K562 (cell line): Measurements from ENCODE around the gene LTO1. TPM values are rescaled to one million over a fixed set of nuclear protein-coding genes. Genes with fewer than 3 reads are reported as not detected.

Experiments
- ATAC-seq: fragments of 200-7000 bp; cut with Tn5 transposase; 3 replicates; pipeline ENCODE4 v1.9.1; 2020; ENCODE audit warnings: moderate library complexity
- BruUV-seq: library from RNA; stranded (reverse); fragments of 400-500 nt; replicated peaks from 2 replicates; lab custom pipeline; 2021; lab: Mats Ljungman, UMichigan
- CTCF ChIA-PET: fragments of 300-600 bp; formaldehyde crosslinking; extraction: SDS; loops from one replicate; lab custom pipeline; 2021; ENCODE audit warnings: low intra/inter-chr PET ratio; lab: Yijun Ruan, JAX
- POLR2A ChIA-PET: fragments of 300-600, 350-650 bp; sonication (Branson Sonifier 250); formaldehyde crosslinking; extraction: SDS; loops from one replicate; lab custom pipeline; 2021; ENCODE audit warnings: antibody characterized with exemption, inconsistent platforms; lab: Yijun Ruan, JAX
- DNase-seq, 4 experiments: peaks; one replicate each; pipeline versions ENCODE4 v3.0.0 to v3.0.0-alpha.2; 2011 to 2018; ENCODE audit warnings: low spot score in 3 of 4, mixed read lengths in 3 of 4; ENCODE audit errors: extremely low read depth in 1 of 4
- FAIRE-seq: peaks from 2 replicates; lab custom pipeline; 2011; peaks lifted over from hg19 to GRCh38; lab: Jason Lieb, UNC
- H2AFZ ChIP-seq: 2 replicates; pipeline ENCODE4 v1.6.0; 2011; ENCODE audit warnings: low read depth, low read length, control low read depth, inconsistent platforms
- H3K27ac ChIP-seq: fragments of 200-600 bp; 3 replicates; pipeline ENCODE4 v1.8.0; 2011; ENCODE audit warnings: low read depth, mild to moderate bottlenecking, control low read depth, inconsistent platforms, low read length, moderate library complexity, mixed read lengths; ENCODE audit errors: extremely low read depth
- H3K27me3 ChIP-seq, 2 experiments: fragments of 300-600 bp in 1 of 2; 2 replicates in 1 of 2; 3 replicates in 1 of 2; pipeline versions ENCODE4 v1.6.0 to v1.8.0; 2011; ENCODE audit warnings: inconsistent platforms in 2 of 2, low read length in 2 of 2, mild to moderate bottlenecking in 1 of 2, mixed read lengths in 1 of 2, moderate library complexity in 1 of 2; ENCODE audit not compliant: control insufficient read depth in 2 of 2, insufficient read depth in 2 of 2
- H3K36me3 ChIP-seq: fragments of 300-600 bp; 3 replicates; pipeline ENCODE4 v1.8.0; 2011; ENCODE audit warnings: mild to moderate bottlenecking, low read length, inconsistent platforms; ENCODE audit not compliant: control insufficient read depth, insufficient read depth
- H3K4me1 ChIP-seq, 2 experiments: fragments of 200-600 bp in 1 of 2; replicated peaks in 1 of 2; 2 replicates in 1 of 2; 3 replicates in 1 of 2; pipeline versions ENCODE4 v1.5.1 to v1.8.0; 2011; ENCODE audit warnings: inconsistent platforms in 2 of 2, low read length in 2 of 2, mild to moderate bottlenecking in 1 of 2, mixed read lengths in 1 of 2, moderate library complexity in 1 of 2; ENCODE audit not compliant: control insufficient read depth in 2 of 2, insufficient read depth in 2 of 2
- H3K4me2 ChIP-seq: 2 replicates; pipeline ENCODE4 v1.6.1; 2011; ENCODE audit warnings: low read length, control low read depth, inconsistent platforms, mixed read lengths; ENCODE audit not compliant: insufficient read depth
- H3K4me3 ChIP-seq: fragments of 200-600 bp; sonication (generic), shearing (Covaris generic); 2 replicates; pipeline ENCODE4 v1.5.1; 2016; ENCODE audit warnings: control low read depth, inconsistent platforms
- H3K79me2 ChIP-seq: fragments of 200-600 bp; 3 replicates; pipeline ENCODE4 v1.8.0; 2011; ENCODE audit warnings: low read length, inconsistent platforms; ENCODE audit not compliant: control insufficient read depth, insufficient read depth
- H3K9ac ChIP-seq, 2 experiments: 2 replicates each; pipeline versions ENCODE4 v1.6.0 to v1.6.1; 2011; ENCODE audit warnings: low read depth in 2 of 2, low read length in 2 of 2, control low read depth in 1 of 2, inconsistent platforms in 1 of 2, mild to moderate bottlenecking in 1 of 2, mixed read lengths in 1 of 2; ENCODE audit not compliant: insufficient read depth in 1 of 2
- H3K9me1 ChIP-seq: one replicate; pipeline ENCODE4 v1.6.0; 2011; ENCODE audit warnings: inconsistent platforms, mild to moderate bottlenecking, low read length, moderate library complexity; ENCODE audit not compliant: control insufficient read depth, insufficient read depth
- H3K9me3 ChIP-seq: replicated peaks from 2 replicates; pipeline ENCODE4 v1.5.1; 2011; ENCODE audit warnings: low read depth, low read length, inconsistent platforms; ENCODE audit not compliant: control insufficient read depth, insufficient read depth
- H4K20me1 ChIP-seq: replicated peaks from 2 replicates; pipeline ENCODE4 v1.6.1; 2011; ENCODE audit warnings: low read length, inconsistent platforms, mixed read lengths; ENCODE audit not compliant: control insufficient read depth, insufficient read depth
- CHD4 ChIP-seq: fragments of 200-600 bp; sonication (generic); IDR thresholded peaks from 3 replicates; pipeline ENCODE4 v1.6.1; 2012; ENCODE audit warnings: low read depth, mild to moderate bottlenecking, mixed read lengths, low read length, inconsistent platforms; ENCODE audit not compliant: insufficient read depth, insufficient replicate concordance, poor library complexity, severe bottlenecking
- FOXJ2 ChIP-seq: fragments of 200-800 bp; sonication (Bioruptor generic); IDR thresholded peaks from 2 replicates; pipeline ENCODE4 v1.6.1; 2016; ENCODE audit warnings: missing genetic modification characterization, missing compliant biosample characterization
- MCM5 ChIP-seq: fragments of 450-650 bp; IDR thresholded peaks from 2 replicates; pipeline ENCODE4 v1.6.1; 2016; ENCODE audit warnings: low read depth
- MYC ChIP-seq, 2 experiments: fragments of 250-450 bp in 1 of 2; sonication (Bioruptor Pico) in 1 of 2; IDR thresholded peaks; 2 replicates each; pipeline versions ENCODE4 v1.5.1 to v1.6.1; 2012 to 2021; ENCODE audit warnings: low read depth in 2 of 2, borderline replicate concordance in 1 of 2, improper control_type of control experiment in 1 of 2, low read length in 1 of 2, mild to moderate bottlenecking in 1 of 2, moderate library complexity in 1 of 2
- PML ChIP-seq: IDR thresholded peaks from 2 replicates; pipeline ENCODE4 v1.6.1; 2012; ENCODE audit warnings: low read length, inconsistent platforms
- SMARCA4 ChIP-seq: fragments of 450-650 bp; IDR thresholded peaks from 2 replicates; pipeline ENCODE4 v1.6.1; 2016
- SRF ChIP-seq, 2 experiments: fragments of 250-450, 450-650 bp in 1 of 2; sonication (Bioruptor Pico) in 1 of 2; sonication (generic) in 1 of 2; formaldehyde crosslinking; IDR thresholded peaks; 2 replicates each; pipeline versions ENCODE4 v1.5.0 to v1.5.1; 2020 to 2022; ENCODE audit warnings: mild to moderate bottlenecking in 1 of 2, missing genetic modification reagents in 1 of 2
- ZFX ChIP-seq: sonication (generic); formaldehyde crosslinking; IDR thresholded peaks from 2 replicates; pipeline ENCODE4 v1.8.0; 2022; ENCODE audit warnings: mild to moderate bottlenecking, missing genetic modification reagents, moderate library complexity
- ZNF253 ChIP-seq: fragments of 250-450 bp; sonication (Bioruptor Pico); conservative IDR thresholded peaks from 2 replicates; pipeline ENCODE4 v1.6.1; 2021; ENCODE audit warnings: mild to moderate bottlenecking
- WGBS: fragments of 100-300 bp; shearing (Covaris generic); methylation state at CpG from one replicate; pipeline ENCODE4 v1.1.6; 2016; ENCODE audit warnings: low coverage, mixed read lengths; ENCODE audit not compliant: insufficient coverage; ENCODE audit errors: missing lambda C conversion rate; 5-methylcytosine and 5-hydroxymethylcytosine counted together
- in situ Hi-C: fragments of 300-500 bp; cut with MboI; formaldehyde crosslinking; loops from 4 replicates; pipeline ENCODE4 v1.15.0; 2018; ENCODE audit warnings: inconsistent platforms, mixed read lengths
- intact Hi-C: fragments of 100-400 bp; cut with micrococcal nuclease; formaldehyde crosslinking; loops from 2 replicates; pipeline ENCODE4 v1.14.2; 2022
- polyA plus RNA-seq, 8 experiments: library from polyadenylated mRNA; depleted of rRNA in 4 of 8; stranded (reverse) in 5 of 8; unstranded in 3 of 8; fragments of >200 nt; fragmentation: Nextera tagmentation in 2 of 8; fragmentation: Illumina TruSeq in 1 of 8; extraction: Ambion mirVana in 2 of 8; extraction: Trizol in 1 of 8; gene quantifications; 2 replicates each; pipeline versions ENCODE4 v1.2.1 to v1.2.3, GENCODE V29; 2011 to 2014; ENCODE audit warnings: inconsistent platforms in 1 of 8, missing spikeins in 1 of 8
- total RNA-seq, 7 experiments: library from RNA; depleted of rRNA in 6 of 7; stranded (reverse); fragments of >200 nt in 6 of 7; fragmentation: Illumina TruSeq in 2 of 7; extraction: Trizol in 2 of 7; gene quantifications; 2 replicates each; pipeline versions ENCODE4 v1.2.1 to v1.2.3, GENCODE V29; 2011 to 2021; ENCODE audit warnings: low replicate concordance in 1 of 7
- TF ChIP-seq, protein P1 (sequence below): fragments of 450-650 bp; formaldehyde crosslinking; IDR thresholded peaks from 2 replicates; pipeline ENCODE4 v1.4.0; 2022; ENCODE audit warnings: mild to moderate bottlenecking, moderate library complexity

Gene LTO1
- total and polyA plus RNA-seq, 9 of the 15 experiments (the other 6 are each of a cell fraction or from before 2014, with no cell fraction given) = 2.6 to 43.4 (median 19.1) TPM

DNA sequence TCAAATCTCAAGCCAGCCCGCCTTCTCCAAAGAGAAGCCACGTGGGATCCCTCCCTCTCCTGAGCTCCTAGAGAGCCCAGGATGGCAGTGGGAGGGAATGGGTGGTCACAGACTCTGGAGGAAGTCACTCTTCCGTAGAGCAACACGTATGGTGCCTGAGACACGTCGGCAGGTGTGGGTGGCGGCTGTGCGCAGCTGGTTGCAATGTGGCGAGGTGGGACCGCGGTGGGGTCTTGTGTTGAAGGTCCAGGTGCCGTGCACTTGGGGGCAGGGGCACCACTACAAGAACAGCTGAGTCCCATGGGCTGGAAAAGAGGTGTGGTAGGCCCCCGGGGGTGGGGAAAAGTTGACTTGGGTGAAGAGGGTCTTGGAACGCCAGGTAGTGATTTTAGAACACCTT lies 47.6 kb downstream of the LTO1 start:
- peaks cover 11 to 33% of the 10 kb centered on the region in 2 experiments for H3K27me3 ChIP-seq
- FAIRE-seq (no peak), ATAC-seq (no peak), DNase-seq (no peak)
- no peaks in the 10 kb centered on the region for H3K9me1 ChIP-seq
- no peak overlapping the region for H2AFZ ChIP-seq
- peaks cover 4% of the 10 kb centered on the region; the same call in 1 of the 2 replicates for H3K9me3 ChIP-seq
- in situ Hi-C loops (no loop called here), intact Hi-C loops (no loop called here)
- TF ChIP-seq, protein P1, sequence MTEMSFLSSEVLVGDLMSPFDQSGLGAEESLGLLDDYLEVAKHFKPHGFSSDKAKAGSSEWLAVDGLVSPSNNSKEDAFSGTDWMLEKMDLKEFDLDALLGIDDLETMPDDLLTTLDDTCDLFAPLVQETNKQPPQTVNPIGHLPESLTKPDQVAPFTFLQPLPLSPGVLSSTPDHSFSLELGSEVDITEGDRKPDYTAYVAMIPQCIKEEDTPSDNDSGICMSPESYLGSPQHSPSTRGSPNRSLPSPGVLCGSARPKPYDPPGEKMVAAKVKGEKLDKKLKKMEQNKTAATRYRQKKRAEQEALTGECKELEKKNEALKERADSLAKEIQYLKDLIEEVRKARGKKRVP = no peak
- TF ChIP-seq FOXJ2 (no peak), ZNF253 (CRISPR knock-in tag) (no peak), ZFX (no peak), SMARCA4 (no peak), PML (no peak), SRF (CRISPR knock-in tag; IDR thresholded peaks at IDR 0.05) (no peak), CHD4 (no peak), MYC (IDR thresholded peaks at IDR 0.05; ENCODE audit: low read depth, low read length) (no peak), MYC (CRISPR knock-in tag; IDR thresholded peaks at IDR 0.05; ENCODE audit: borderline replicate concordance, low read depth) (no peak), MCM5 (no peak)
- no peak overlapping the region for H3K4me3 ChIP-seq
- WGBS = 28% methylated on average over 14 of the region's 14 CpGs
- peaks cover 0 to 7% of the 10 kb centered on the region in 2 experiments; a peak in 3 of 5 replicates for H3K4me1 ChIP-seq
- H3K9ac ChIP-seq = no peak overlapping the region
- no peak overlapping the region for H3K27ac ChIP-seq
- H3K4me2 ChIP-seq = no peak overlapping the region
- H3K79me2 ChIP-seq = no peaks in the 10 kb centered on the region
- ChIA-PET POLR2A (interaction anchor here (0.6 kb wide), 1 partner anchor 21 kb away, joined by 4 read pairs; no protein-coding TSS in a partner anchor), CTCF (interaction anchor here (0.6 kb wide), 1 partner anchor 15 kb away, joined by 3 read pairs; no protein-coding TSS in a partner anchor)
- no TSS peak for BruUV-seq
- no peaks in the 10 kb centered on the region for H3K36me3 ChIP-seq
- H4K20me1 ChIP-seq = no peaks in the 10 kb centered on the region
